Peyer's patch (tissue), 4 donors: ENCODE data around the gene AKT2.

ENCODE experiments used
- POLR2A ChIP-seq, 2 donors: fragments of 450-650 bp; IDR thresholded peaks; one replicate each; pipeline ENCODE4 v1.5.1; 2017; ENCODE audit warnings: antibody characterized with exemption in 2 of 2, mild to moderate bottlenecking in 2 of 2, moderate library complexity in 2 of 2
- TF ChIP-seq, protein P1 (sequence below), 6 experiments: fragments of 450-650 bp in 4 of 6; fragments of 200-600 bp in 2 of 6; sonication (generic) in 1 of 6; IDR thresholded peaks; one replicate each; pipeline ENCODE4 v1.5.1; 2017 to 2019; ENCODE audit warnings: antibody characterized with exemption in 6 of 6, mild to moderate bottlenecking in 3 of 6, moderate library complexity in 1 of 6

DNA sequence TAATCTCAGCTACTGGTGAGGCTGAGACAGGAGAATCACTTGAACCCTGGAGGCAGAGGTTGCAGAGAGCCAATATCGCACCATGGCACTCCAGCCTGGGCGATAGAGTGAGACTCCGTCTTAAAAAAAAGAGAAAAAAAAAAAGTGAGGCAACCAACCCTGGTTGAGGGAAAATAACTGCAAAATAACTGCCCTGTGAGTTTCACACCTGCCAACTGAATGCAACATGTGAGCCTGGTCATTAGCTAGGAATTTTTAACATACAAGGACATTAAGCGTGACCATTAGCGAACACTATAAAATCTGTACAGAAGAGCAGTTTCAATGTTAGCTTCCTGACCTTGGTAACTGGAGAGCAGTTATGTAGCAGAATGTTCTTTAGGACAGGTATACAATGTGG, 56.3 kb downstream of the AKT2 start:
- TF ChIP-seq, protein P1, sequence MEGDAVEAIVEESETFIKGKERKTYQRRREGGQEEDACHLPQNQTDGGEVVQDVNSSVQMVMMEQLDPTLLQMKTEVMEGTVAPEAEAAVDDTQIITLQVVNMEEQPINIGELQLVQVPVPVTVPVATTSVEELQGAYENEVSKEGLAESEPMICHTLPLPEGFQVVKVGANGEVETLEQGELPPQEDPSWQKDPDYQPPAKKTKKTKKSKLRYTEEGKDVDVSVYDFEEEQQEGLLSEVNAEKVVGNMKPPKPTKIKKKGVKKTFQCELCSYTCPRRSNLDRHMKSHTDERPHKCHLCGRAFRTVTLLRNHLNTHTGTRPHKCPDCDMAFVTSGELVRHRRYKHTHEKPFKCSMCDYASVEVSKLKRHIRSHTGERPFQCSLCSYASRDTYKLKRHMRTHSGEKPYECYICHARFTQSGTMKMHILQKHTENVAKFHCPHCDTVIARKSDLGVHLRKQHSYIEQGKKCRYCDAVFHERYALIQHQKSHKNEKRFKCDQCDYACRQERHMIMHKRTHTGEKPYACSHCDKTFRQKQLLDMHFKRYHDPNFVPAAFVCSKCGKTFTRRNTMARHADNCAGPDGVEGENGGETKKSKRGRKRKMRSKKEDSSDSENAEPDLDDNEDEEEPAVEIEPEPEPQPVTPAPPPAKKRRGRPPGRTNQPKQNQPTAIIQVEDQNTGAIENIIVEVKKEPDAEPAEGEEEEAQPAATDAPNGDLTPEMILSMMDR (IDR thresholded peaks at IDR 0.05): no peak
- no peak for TF ChIP-seq POLR2A (IDR thresholded peaks at IDR 0.05)
